Adipose tissue (tissue), 3 donors: ENCODE measurements around the gene UBE2Q1. TPM values are rescaled to one million over a fixed set of nuclear protein-coding genes. Genes with fewer than 3 reads are reported as not detected.

Experiments
- H3K27ac ChIP-seq: one replicate; pipeline ENCODE4 v1.5.1; 2013; ENCODE audit warnings: low read depth, low read length
- WGBS, 3 donors: extraction: QIAGEN DNeasy Blood & Tissue Kit; methylation state at CpG; one replicate each; pipeline ENCODE4 v1.1.7; 2013; 5-methylcytosine and 5-hydroxymethylcytosine counted together
- polyA plus RNA-seq, 3 donors: library from polyadenylated mRNA; stranded (reverse); fragments of 200-250 nt; gene quantifications; one replicate each; pipeline ENCODE4 v1.2.3, GENCODE V29; 2013
- donor health status: healthy with polysubstance abuse.
- donor health status: Bipolar disorder and iron deficiency.
- donor health status: healthy.

The UBE2Q1 gene
- polyA plus RNA-seq, 3 donors = 27.5 to 37.7 (median 32.1) TPM

- 94 to 95% (median 94%) methylated on average over 6 of the region's 6 CpGs for WGBS, 3 donors
- H3K27ac ChIP-seq = no peak overlapping the region
These were observed 29.2 kb downstream of the UBE2Q1 start for GRCh38 chr1:154529308-154529707.

- 69 to 78% (median 71%) methylated on average over 6 of the region's 6 CpGs for WGBS, 3 donors
These were observed 31.3 kb downstream of the UBE2Q1 start for GRCh38 chr1:154527192-154527591.

GRCh38 chr1:154524881-154525280 lies 33.6 kb downstream of the UBE2Q1 start:
- no peak overlapping the region for H3K27ac ChIP-seq

More at GRCh38 chr1:154527192-154527591, 31.3 kb downstream of the UBE2Q1 start:
- no peak overlapping the region for H3K27ac ChIP-seq

GRCh38 chr1:154521695-154522094 lies 36.8 kb downstream of the UBE2Q1 start:
- WGBS, 3 donors = 40 to 66% (median 46%) methylated on average over 3 of the region's 3 CpGs
- no peak overlapping the region for H3K27ac ChIP-seq

GRCh38 chr1:154520333-154520732 lies 38.1 kb downstream of the UBE2Q1 start:
- 29 to 62% (median 33%) methylated on average over 3 of the region's 3 CpGs for WGBS, 3 donors
- no peak overlapping the region for H3K27ac ChIP-seq

- H3K27ac ChIP-seq = no peak overlapping the region
- WGBS, 3 donors = 60 to 73% (median 67%) methylated on average over 9 of the region's 9 CpGs
These were observed 38.9 kb downstream of the UBE2Q1 start for GRCh38 chr1:154519591-154519991.

- H3K27ac ChIP-seq = no peak overlapping the region
- WGBS, 3 donors = 91 to 96% (median 95%) methylated on average over 11 of the region's 11 CpGs
These were observed 40.8 kb downstream of the UBE2Q1 start for GRCh38 chr1:154517661-154518060.

GRCh38 chr1:154514066-154514553 lies 44.4 kb downstream of the UBE2Q1 start:
- H3K27ac ChIP-seq = no peak overlapping the region
- WGBS, 3 donors = 75 to 93% (median 92%) methylated on average over 7 of the region's 7 CpGs

GRCh38 chr1:154512760-154513159 lies 45.7 kb downstream of the UBE2Q1 start:
- H3K27ac ChIP-seq = no peak overlapping the region
- WGBS, 3 donors = 87 to 91% (median 91%) methylated on average over 3 of the region's 3 CpGs

GRCh38 chr1:154503898-154504297 lies 54.6 kb downstream of the UBE2Q1 start:
- 78 to 81% (median 80%) methylated on average over 5 of the region's 5 CpGs for WGBS, 3 donors
- H3K27ac ChIP-seq = no peak overlapping the region

GRCh38 chr1:154502744-154503115 lies 55.7 kb downstream of the UBE2Q1 start:
- H3K27ac ChIP-seq = no peak overlapping the region
- WGBS, 3 donors = 10 to 19% (median 14%) methylated on average over 30 to 43 of the region's 43 CpGs

GRCh38 chr1:154502066-154502743 lies 56.3 kb downstream of the UBE2Q1 start, which contains the start of the genes SHE and TDRD10:
Gene SHE (minus strand): TSS chr1:154502412. CDS start chr1:154502026, 386 bp downstream.
Gene TDRD10 (plus strand): TSS chr1:154502219. CDS start chr1:154506904, 4,685 bp downstream.
- no peak within 1 kb of the TSS for H3K27ac ChIP-seq
- WGBS, 3 donors = 2 to 3% (median 2%) methylated on average over 59 to 90 of the region's 90 CpGs

GRCh38 chr1:154501423-154502065 lies 56.9 kb downstream of the UBE2Q1 start:
- 4 to 7% (median 5%) methylated on average over 51 to 54 of the region's 54 CpGs for WGBS, 3 donors
- no peak overlapping the region for H3K27ac ChIP-seq

- H3K27ac ChIP-seq = no peak overlapping the region
- 59 to 83% (median 64%) methylated on average over 8 of the region's 8 CpGs for WGBS, 3 donors
These were observed 57.9 kb downstream of the UBE2Q1 start for GRCh38 chr1:154500533-154500932.

GRCh38 chr1:154499446-154499845 lies 59.0 kb downstream of the UBE2Q1 start:
- WGBS, 3 donors = 79 to 84% (median 80%) methylated on average over 1 of the region's 1 CpG
- H3K27ac ChIP-seq = no peak overlapping the region

Other genes with a start within 250 kb of the UBE2Q1 start
- gene AQP10, start 237.6 kb downstream of the UBE2Q1 start, polyA plus RNA-seq = under 1 TPM in 1 of 3 donors, not detected in 2; 0.07 TPM
- 10 to 100 TPM in 2 of 3 donors, 1 to 10 TPM in 1; 6.4 to 22.7 (median 14.5) TPM for gene ATP8B2, start 233.1 kb downstream of the UBE2Q1 start, polyA plus RNA-seq
- gene IL6R, start 153.3 kb downstream of the UBE2Q1 start, polyA plus RNA-seq = 10 to 100 TPM in 1 of 3 donors, 1 to 10 TPM in 2; 5.0 to 12.3 (median 7.8) TPM
- gene TDRD10, start 56.4 kb downstream of the UBE2Q1 start, polyA plus RNA-seq = 10 to 100 TPM in 1 of 3 donors, 1 to 10 TPM in 2; 1.3 to 11.7 (median 7.7) TPM
- 10 to 100 TPM in 2 of 3 donors, 1 to 10 TPM in 1; 3.2 to 26.8 (median 19.3) TPM for gene SHE, start 56.2 kb downstream of the UBE2Q1 start, polyA plus RNA-seq
- under 1 TPM; under 0.01 to 0.38 (median 0.01) TPM for gene CHRNB2, start 9.1 kb upstream of the UBE2Q1 start, polyA plus RNA-seq
- 10 to 100 TPM; 24.2 to 39.6 (median 39.4) TPM for gene ADAR, start 49.5 kb upstream of the UBE2Q1 start, polyA plus RNA-seq